Neural cell (in vitro differentiated cells): Measurements from ENCODE around the gene SEPTIN6.

ENCODE experiments used
- EP300 ChIP-seq: fragments of 450-650 bp; conservative IDR thresholded peaks from 2 replicates; pipeline ENCODE4 v1.6.1; 2014; ENCODE audit warnings: antibody characterized with exemption, mild to moderate bottlenecking, moderate library complexity; ENCODE audit not compliant: poor library complexity, severe bottlenecking
- EZH2 ChIP-seq: fragments of 200-600, 300-800 bp; shearing (Covaris generic), sonication (generic); IDR thresholded peaks from 2 replicates; pipeline ENCODE4 v1.6.1; 2014; ENCODE audit warnings: antibody characterized with exemption, low read length, borderline replicate concordance, mild to moderate bottlenecking; ENCODE audit not compliant: insufficient read depth, poor library complexity, severe bottlenecking
- POLR2AphosphoS5 ChIP-seq: IDR thresholded peaks from 2 replicates; pipeline ENCODE4 v1.6.1; 2012
- RAD21 ChIP-seq: fragments of 450-650 bp; conservative IDR thresholded peaks from 2 replicates; pipeline ENCODE4 v1.6.1; 2014; ENCODE audit warnings: antibody characterized with exemption, mild to moderate bottlenecking, moderate library complexity
- SMC3 ChIP-seq: fragments of 450-650 bp; conservative IDR thresholded peaks from 2 replicates; pipeline ENCODE4 v1.6.1; 2014; ENCODE audit warnings: antibody characterized with exemption, mild to moderate bottlenecking, moderate library complexity; ENCODE audit not compliant: poor library complexity
- TAF1 ChIP-seq: IDR thresholded peaks from 2 replicates; pipeline ENCODE4 v1.6.1; 2012; ENCODE audit warnings: low read depth
- TF ChIP-seq, protein P1 (sequence below): fragments of 450-650 bp; IDR thresholded peaks from 2 replicates; pipeline ENCODE4 v1.5.1; 2014; ENCODE audit warnings: antibody characterized with exemption, mild to moderate bottlenecking, moderate library complexity; ENCODE audit not compliant: poor library complexity, severe bottlenecking
- TF ChIP-seq, protein P2 (sequence below): IDR thresholded peaks from 2 replicates; pipeline ENCODE4 v1.6.1; 2012; ENCODE audit warnings: borderline replicate concordance

DNA sequence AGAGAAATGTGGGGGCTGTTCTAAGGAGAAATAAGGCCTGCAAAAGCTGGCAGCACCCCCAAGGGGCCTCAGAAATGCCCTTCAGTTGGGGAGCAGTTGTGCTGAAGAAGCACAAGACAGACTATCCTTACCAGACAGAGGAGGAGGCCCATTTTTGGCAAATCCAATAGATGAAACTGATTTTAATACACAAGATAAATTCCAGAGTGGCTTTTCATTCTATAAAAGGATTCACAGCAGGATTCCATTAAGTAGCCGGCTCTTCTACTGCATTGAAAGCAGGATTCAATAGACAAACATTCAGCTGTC lies 8.1 kb downstream of the SEPTIN6 start:
- no peak for TF ChIP-seq RAD21
- TF ChIP-seq TAF1: no peak
- TF ChIP-seq, protein P1, sequence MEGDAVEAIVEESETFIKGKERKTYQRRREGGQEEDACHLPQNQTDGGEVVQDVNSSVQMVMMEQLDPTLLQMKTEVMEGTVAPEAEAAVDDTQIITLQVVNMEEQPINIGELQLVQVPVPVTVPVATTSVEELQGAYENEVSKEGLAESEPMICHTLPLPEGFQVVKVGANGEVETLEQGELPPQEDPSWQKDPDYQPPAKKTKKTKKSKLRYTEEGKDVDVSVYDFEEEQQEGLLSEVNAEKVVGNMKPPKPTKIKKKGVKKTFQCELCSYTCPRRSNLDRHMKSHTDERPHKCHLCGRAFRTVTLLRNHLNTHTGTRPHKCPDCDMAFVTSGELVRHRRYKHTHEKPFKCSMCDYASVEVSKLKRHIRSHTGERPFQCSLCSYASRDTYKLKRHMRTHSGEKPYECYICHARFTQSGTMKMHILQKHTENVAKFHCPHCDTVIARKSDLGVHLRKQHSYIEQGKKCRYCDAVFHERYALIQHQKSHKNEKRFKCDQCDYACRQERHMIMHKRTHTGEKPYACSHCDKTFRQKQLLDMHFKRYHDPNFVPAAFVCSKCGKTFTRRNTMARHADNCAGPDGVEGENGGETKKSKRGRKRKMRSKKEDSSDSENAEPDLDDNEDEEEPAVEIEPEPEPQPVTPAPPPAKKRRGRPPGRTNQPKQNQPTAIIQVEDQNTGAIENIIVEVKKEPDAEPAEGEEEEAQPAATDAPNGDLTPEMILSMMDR: no peak
- TF ChIP-seq EP300: no peak
- TF ChIP-seq, protein P2, sequence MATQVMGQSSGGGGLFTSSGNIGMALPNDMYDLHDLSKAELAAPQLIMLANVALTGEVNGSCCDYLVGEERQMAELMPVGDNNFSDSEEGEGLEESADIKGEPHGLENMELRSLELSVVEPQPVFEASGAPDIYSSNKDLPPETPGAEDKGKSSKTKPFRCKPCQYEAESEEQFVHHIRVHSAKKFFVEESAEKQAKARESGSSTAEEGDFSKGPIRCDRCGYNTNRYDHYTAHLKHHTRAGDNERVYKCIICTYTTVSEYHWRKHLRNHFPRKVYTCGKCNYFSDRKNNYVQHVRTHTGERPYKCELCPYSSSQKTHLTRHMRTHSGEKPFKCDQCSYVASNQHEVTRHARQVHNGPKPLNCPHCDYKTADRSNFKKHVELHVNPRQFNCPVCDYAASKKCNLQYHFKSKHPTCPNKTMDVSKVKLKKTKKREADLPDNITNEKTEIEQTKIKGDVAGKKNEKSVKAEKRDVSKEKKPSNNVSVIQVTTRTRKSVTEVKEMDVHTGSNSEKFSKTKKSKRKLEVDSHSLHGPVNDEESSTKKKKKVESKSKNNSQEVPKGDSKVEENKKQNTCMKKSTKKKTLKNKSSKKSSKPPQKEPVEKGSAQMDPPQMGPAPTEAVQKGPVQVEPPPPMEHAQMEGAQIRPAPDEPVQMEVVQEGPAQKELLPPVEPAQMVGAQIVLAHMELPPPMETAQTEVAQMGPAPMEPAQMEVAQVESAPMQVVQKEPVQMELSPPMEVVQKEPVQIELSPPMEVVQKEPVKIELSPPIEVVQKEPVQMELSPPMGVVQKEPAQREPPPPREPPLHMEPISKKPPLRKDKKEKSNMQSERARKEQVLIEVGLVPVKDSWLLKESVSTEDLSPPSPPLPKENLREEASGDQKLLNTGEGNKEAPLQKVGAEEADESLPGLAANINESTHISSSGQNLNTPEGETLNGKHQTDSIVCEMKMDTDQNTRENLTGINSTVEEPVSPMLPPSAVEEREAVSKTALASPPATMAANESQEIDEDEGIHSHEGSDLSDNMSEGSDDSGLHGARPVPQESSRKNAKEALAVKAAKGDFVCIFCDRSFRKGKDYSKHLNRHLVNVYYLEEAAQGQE: peak; percentile 41
- no peak for TF ChIP-seq EZH2
- TF ChIP-seq SMC3: no peak
- no peak for TF ChIP-seq POLR2AphosphoS5
